ENCODE data around the gene TMEM176A.

The TMEM176A gene

DNA sequence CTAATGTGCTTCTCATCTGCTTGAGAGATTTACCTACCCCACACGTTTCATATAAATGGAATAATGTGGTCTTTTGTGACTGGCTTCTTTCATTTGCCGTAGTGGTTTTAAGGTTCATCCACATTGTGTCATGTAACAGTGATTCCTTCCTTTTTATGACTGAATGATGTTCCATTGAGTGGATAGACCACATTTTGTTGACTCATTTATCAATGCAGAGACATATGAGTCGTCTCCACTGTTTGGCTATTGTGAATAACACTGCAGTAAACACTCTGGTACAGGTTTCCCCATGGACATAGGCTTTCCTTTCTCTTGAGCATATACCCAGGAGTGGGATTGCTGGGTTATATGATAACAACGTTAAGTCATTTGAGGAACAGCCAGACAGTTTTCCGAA lies 49.7 kb downstream of the TMEM176A start:
- DNase-seq = no peak

DNA sequence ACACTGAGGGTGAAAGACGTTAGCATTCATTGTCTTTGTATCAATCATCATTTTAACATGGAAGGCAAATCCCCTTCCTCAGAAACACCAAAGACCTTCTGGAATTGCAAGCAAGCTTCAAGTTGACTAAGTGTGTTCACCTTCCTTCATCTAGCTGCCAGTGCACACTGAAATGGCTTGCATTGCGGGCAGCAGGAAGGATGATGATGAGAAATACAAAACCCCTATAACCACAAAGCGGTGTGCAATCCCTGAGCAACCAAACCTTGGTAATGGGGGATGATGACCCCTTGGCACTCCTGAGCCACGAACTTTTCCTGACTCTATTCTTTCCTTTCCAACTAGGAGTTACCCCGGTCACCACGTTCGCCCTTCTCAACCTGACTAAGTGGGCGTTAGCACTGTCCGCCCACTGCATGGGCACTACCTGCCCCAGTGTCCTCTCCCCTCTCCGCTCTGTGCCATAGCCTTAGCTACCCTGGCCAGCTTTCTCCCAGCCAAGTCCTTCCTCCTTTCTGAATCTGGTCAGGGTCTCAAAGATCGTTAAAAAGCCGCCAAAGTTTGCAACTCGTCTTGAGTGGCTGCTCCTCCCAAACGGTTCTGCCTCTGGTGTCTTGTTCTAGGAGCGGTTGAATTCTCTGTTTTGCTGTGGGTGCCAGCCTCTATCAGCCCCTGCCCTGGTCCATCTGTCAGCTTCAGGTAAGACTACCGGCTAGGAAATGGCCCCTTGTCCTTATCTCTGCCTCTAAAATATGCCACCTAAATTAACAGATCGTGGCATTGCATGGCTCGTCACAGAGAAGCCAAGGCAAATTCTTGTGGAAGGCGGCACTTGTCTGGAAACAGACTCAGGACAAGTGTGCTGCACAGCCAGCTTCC lies 51.2 kb downstream of the TMEM176A start:
- no peak for DNase-seq

DNA sequence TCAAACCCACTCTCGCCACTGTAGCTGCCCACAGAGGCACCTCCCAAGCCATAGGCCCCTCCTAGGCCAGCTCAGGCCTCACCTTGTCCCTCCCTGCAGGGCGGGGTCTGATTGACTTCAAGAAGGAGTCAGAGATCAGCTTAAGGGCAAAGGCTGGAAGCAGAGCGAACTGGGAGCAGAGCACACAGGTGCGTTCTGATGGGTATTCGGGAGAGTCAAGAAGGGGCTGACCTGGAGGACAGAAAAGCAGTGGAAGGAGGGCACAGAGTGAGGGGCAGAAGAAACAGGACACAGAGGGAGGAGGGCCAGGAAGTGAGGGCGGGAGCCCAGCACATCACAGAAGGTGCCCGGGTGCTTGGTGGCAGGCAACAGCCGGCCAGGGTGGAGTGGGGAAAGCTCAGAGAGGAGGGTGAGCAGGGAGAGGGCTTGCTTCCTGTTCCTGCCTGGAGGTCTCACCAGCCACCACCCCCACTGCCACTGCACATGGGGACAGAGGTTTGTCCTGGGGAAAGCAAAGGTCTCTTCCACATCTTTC lies 51.9 kb downstream of the TMEM176A start, which contains the start of gene AOC1:
AOC1 (plus strand) TSS at position 147 of the 535 bp plus-strand sequence. CDS start 3,954 bp downstream, outside the sequence.
- no peak for DNase-seq

GRCh38 chr7:150854066-150855000 lies 53.8 kb downstream of the TMEM176A start:
- DNase-seq = no peak
